ENCODE results near the gene RNU1-4.
"Not testable (repeated sequence)": the region's sequence is repeated elsewhere in the genome, so short reads cannot be mapped to it uniquely, and the experiment has no call there.

The RNU1-4 gene

DNA sequence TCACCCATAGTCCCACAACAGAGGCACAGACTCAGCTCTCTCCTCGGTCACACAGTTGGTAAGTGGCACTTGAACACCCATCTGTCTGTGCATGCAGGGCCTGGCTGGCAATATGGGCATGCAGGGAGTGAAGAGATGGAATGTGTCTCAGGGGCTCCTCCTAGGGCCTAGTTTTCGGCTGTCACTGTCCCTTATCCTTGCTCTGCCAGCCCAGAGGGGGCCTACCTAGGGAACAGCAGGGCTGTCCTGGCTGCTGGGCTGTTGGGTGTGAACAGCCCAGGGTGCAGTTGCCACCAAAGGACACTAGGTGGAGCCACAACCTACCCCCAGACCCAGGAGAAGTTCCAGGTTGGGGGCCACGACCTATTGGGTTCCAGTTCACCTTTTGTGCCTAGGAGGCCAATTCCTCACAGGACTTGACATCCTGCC, 30.6 kb upstream of the RNU1-4 start:
- DNase-seq: peak; percentile 39 to 43

GRCh38 chr1:16710618-16711017, 29.7 kb upstream of the RNU1-4 start:
- not testable (repeated sequence) for DNase-seq

GRCh38 chr1:16712131-16712530, 28.2 kb upstream of the RNU1-4 start:
- not testable (repeated sequence) for DNase-seq

- not testable (repeated sequence) for DNase-seq
Measured at GRCh38 chr1:16712582-16712981, 27.7 kb upstream of the RNU1-4 start.

GRCh38 chr1:16712984-16713383, 27.3 kb upstream of the RNU1-4 start:
- not testable (repeated sequence) for DNase-seq

- not testable (repeated sequence) for DNase-seq
Measured at GRCh38 chr1:16713480-16713879, 26.8 kb upstream of the RNU1-4 start.

DNA sequence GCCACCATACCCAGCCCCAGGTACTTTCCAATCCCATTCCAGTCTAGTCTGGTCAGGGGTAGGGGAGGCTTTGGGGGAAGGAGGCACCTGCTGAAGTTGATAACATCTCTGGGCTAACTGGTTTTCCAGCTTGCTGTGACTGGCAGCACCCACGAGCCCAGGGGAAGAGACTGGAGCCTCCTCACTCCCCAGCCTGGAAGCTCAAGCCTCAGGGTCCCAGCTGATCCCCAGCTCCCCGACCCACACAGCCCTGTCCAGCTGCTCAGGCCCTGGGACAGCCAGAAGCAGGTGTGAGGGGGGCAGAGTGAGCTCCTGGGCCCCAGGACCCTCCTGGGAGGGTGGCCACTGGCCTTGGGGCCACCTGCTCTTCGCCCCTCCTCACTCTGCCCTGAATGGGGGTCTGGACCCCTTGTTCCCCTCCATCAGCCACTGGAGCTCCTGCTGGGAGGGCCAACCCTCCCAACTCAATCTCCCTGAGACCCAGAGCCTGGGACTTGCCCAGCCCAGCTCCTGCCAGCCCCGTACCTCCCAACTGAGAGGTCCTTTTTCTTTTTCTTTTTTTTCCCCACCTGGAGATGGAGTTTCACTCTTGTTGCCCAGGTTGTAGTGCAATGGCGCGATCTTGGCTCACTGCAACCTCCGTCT, 23.5 kb upstream of the RNU1-4 start:
- no peak for DNase-seq

DNA sequence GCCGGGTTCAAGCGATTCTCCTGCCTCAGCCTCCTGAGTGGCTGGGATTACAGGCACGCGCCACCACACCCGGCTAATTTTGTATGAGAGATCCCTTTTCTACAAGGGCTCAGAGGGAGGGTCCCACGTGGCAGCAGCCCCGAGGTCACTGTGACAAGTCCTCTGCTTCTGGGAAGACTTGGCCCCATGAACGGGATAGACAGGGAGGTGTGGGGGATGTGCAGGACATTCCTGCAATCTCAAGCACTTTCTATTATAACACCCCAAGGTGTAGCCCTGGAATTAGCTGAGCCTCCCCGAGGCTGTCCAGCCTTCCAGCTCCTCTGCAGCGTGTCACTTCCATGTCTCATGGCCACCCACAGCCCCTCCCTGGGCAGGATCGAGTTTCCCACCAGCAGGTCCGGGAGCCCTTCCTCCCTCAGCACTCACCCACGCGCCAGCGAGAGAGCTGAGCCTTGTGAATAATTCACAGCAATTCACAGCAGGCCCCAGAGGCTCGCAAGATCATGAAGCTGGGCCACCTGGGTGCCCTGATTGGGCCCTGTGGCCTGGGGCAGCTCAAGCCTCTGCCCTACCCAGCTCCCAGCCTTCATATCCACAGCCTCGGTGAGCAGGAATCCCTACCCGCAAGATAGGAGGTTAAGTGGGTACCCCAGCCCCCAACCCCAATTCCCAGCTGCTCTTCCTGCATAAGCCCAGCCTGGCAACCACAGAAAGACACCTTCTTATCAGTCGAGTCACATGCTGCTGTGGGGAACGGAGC, 22.8 kb upstream of the RNU1-4 start:
- no peak for DNase-seq

- not testable (repeated sequence) for DNase-seq
Measured at GRCh38 chr1:16718099-16718907, 22.0 kb upstream of the RNU1-4 start.

- no peak for DNase-seq
Measured at GRCh38 chr1:16718908-16719533, 21.3 kb upstream of the RNU1-4 start.

GRCh38 chr1:16719571-16720350, 20.6 kb upstream of the RNU1-4 start:
- DNase-seq: no peak

- no peak for DNase-seq
Measured at GRCh38 chr1:16720351-16721223, 19.7 kb upstream of the RNU1-4 start.

DNA sequence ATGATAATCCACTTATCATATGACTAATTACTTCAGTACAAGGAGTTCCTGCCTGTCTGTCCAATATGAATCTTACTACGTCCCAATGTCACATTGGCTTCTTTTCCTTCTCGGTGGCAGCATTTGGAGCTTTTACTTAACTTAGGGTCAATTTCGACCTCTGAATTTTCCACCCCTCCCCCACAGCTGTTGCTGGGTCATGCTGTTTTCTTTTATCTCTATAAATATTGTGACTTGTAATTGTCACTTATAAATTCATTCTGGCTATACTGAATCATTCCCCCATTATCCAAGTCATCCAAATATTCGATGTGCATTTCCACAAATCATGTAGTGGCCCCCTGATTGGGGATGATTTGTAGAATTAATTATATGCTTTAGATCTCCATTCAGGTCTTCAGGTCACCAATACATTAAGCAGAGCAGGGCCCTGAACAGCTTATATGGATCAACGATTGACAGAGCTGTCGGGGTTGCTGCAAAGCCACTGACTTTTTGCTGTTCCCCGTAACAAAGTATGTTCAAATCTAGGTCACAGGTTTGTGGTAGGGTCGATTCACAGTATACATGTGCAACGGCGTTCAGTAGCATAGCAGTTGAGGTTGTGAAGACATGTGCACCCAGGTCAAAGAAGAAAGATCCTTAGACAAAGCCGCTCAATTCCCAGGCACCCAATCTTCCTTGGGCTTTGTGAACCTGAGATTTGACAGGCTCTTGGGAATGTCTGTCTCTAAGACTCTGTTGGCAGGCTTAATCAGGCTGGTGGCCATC, 18.3 kb upstream of the RNU1-4 start:
- DNase-seq: no peak

- DNase-seq: no peak
Measured at GRCh38 chr1:16724718-16725438, 15.4 kb upstream of the RNU1-4 start.

- DNase-seq: not testable (repeated sequence)
Measured at GRCh38 chr1:16725439-16726245, 14.7 kb upstream of the RNU1-4 start.

DNA sequence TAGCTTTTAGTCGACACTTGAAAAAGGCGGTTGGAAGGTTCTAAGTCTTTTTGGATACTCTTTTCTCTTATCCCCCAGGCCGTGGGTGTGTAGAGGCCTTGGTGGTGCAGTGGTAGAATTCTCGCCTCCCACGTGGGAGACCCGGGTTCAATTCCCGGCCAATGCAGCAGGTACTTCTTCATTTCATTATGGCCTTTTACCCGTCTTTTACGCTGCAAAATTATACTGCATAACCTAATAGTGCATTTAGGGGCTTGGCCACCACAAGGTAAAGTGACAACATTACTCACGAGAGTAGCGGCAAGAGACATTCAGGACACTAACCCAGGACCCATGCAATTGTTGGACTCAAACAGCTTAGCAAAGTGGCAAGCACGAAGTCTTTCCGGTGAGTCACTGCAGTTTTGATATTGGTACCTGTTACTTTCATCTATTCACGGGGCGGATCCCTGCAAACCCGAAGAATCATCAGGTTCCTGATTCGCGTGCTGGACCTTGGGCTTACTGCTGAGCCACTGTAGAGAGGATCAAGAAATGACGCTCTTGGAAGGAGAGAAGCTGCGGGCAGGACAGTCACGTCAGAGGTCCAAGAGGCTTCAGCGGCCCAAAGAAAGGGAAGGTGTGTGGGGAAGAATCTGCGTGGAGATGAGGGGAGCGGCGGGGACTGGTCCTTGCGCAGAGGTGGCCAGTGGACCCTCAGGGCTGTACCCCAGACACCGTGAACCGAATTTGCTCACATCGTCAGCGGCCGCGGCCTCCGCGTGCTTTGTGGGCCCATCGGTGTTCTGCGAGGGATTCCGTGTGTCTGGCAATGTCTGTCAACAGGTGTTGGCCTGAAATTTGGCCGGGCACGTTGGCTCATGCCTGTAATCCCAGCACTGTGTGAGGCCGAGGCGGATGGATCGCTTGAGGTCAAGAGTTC, 12.9 kb upstream of the RNU1-4 start:
- DNase-seq: peak; percentile 42 to 43

DNA sequence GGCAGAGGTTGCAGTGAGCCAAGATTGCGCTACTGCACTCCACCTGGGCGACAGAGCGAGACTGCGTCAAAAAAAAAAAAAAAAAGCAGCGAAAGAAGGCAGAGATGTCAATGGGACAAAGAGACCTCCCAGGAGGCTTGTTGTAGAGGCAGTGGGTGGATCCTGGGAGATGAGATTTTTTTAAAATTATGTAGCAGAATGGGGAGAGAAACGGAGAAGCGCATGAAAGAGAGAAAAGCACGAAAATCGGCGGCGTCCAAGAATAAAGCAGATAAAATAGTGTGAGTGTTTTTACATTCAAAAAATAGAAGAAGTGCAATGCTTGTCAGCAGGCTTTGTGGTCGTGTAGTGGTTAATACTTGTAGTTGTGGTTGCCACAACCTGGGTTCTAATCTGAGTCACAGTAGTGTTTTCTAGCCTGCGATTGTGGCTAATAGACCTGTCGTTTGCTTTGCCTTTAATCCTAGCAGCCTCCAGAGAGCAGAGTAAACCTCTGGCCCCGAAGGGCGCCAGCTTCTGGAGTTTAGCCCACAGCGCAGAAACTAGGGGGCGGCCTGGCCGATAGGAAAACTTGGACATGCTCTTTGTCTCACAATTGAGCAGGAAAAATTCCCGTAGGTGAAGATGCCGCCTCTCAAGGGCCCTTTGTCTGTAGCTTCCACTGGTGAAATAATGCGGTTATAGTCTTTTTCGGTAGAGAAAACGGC, 11.9 kb upstream of the RNU1-4 start:
- not testable (repeated sequence) for DNase-seq

Measured in activated CD4-positive, alpha-beta T cell treated with anti-CD3 and anti-CD28 coated beads, Interleukin-2, amount 50 U/mL, for 4 hours (primary cell).